H1 (cell line): ENCODE data around the gene CUBN. TPM values are rescaled to one million over a fixed set of nuclear protein-coding genes. Genes with fewer than 3 reads are reported as not detected.

ENCODE experiments used
- CTCF ChIA-PET: fragments of 300-600 bp; sonication (Branson Sonifier 250); formaldehyde crosslinking; loops from one replicate; lab custom pipeline; 2021; ENCODE audit not compliant: partially characterized antibody; lab: Charles Lee
- POLR2A ChIA-PET: fragments of 300-600 bp; sonication (Branson Sonifier 250); formaldehyde crosslinking; loops from one replicate; lab custom pipeline; 2021; ENCODE audit warnings: inconsistent platforms; ENCODE audit not compliant: partially characterized antibody; lab: Charles Lee
- DNase-seq, 2 experiments: peaks; one replicate each; pipeline versions ENCODE4 v3.0.0 to v3.0.0-alpha.2; 2010 to 2022; ENCODE audit warnings: low spot score in 2 of 2, low read depth in 1 of 2, mixed read lengths in 1 of 2
- FAIRE-seq: peaks from 2 replicates; lab custom pipeline; 2011; peaks lifted over from hg19 to GRCh38; lab: Jason Lieb, UNC
- H2AFZ ChIP-seq: 2 replicates; pipeline ENCODE4 v1.8.1; 2012; ENCODE audit warnings: low read length, inconsistent platforms
- H2AK5ac ChIP-seq: 2 replicates; pipeline ENCODE4 v1.6.1; 2013; ENCODE audit warnings: low read depth, low read length
- H2BK120ac ChIP-seq: replicated peaks from 2 replicates; pipeline ENCODE3; 2013; ENCODE audit warnings: low read depth, low read length, inconsistent platforms
- H2BK12ac ChIP-seq: 2 replicates; pipeline ENCODE4 v1.6.1; 2013; ENCODE audit warnings: low read depth, low read length
- H2BK15ac ChIP-seq: 2 replicates; pipeline ENCODE4 v1.6.1; 2013; ENCODE audit warnings: low read length
- H2BK20ac ChIP-seq: 2 replicates; pipeline ENCODE4 v1.6.1; 2013; ENCODE audit warnings: low read length
- H2BK5ac ChIP-seq: 2 replicates; pipeline ENCODE4 v1.6.1; 2013; ENCODE audit warnings: low read depth, low read length
- H3K14ac ChIP-seq: 2 replicates; pipeline ENCODE4 v1.6.1; 2013; ENCODE audit warnings: inconsistent platforms; ENCODE audit not compliant: insufficient read length
- H3K18ac ChIP-seq: 2 replicates; pipeline ENCODE4 v1.6.1; 2013; ENCODE audit warnings: low read length; ENCODE audit errors: extremely low read depth
- H3K23ac ChIP-seq: 2 replicates; pipeline ENCODE4 v1.6.1; 2013; ENCODE audit warnings: inconsistent platforms; ENCODE audit not compliant: insufficient read length
- H3K23me2 ChIP-seq: 2 replicates; pipeline ENCODE4 v1.6.1; 2013; ENCODE audit warnings: low read depth, low read length
- H3K27ac ChIP-seq: 2 replicates; pipeline ENCODE4 v1.6.1; 2011; ENCODE audit warnings: low read depth, low read length, inconsistent platforms
- H3K27me3 ChIP-seq, 4 experiments: replicated peaks in 1 of 4; 1 replicate in 1 of 4; 2 replicates in 3 of 4; pipeline versions ENCODE4 v1.6.1 to v1.8.1; 2011 to 2013; ENCODE audit warnings: low read length in 3 of 4, mild to moderate bottlenecking in 3 of 4, inconsistent platforms in 2 of 4, mixed read lengths in 2 of 4, moderate library complexity in 1 of 4; ENCODE audit not compliant: control insufficient read depth in 3 of 4, insufficient read depth in 3 of 4; ENCODE audit errors: extremely low read depth in 1 of 4
- H3K36me3 ChIP-seq, 4 experiments: 2 replicates each; pipeline versions ENCODE4 v1.6.1 to v1.8.1; 2011 to 2013; ENCODE audit warnings: mild to moderate bottlenecking in 4 of 4, low read length in 3 of 4, moderate library complexity in 2 of 4, control low read depth in 1 of 4, inconsistent platforms in 1 of 4; ENCODE audit not compliant: insufficient read depth in 4 of 4, control insufficient read depth in 2 of 4
- H3K4ac ChIP-seq: replicated peaks from 2 replicates; pipeline ENCODE3; 2013; ENCODE audit warnings: low read length, low read depth, mixed read lengths, inconsistent platforms; ENCODE audit not compliant: insufficient read length
- H3K4me1 ChIP-seq, 4 experiments: replicated peaks in 1 of 4; 1 replicate in 1 of 4; 2 replicates in 3 of 4; pipeline versions ENCODE4 v1.6.1 to v1.8.1; 2011 to 2013; ENCODE audit warnings: low read length in 3 of 4, inconsistent platforms in 2 of 4, mixed read lengths in 1 of 4; ENCODE audit not compliant: insufficient read depth in 4 of 4, control insufficient read depth in 3 of 4
- H3K4me2 ChIP-seq, 2 experiments: 2 replicates each; pipeline versions ENCODE4 v1.6.1 to v1.8.1; 2011 to 2013; ENCODE audit warnings: low read depth in 2 of 2, low read length in 2 of 2, control low read depth in 1 of 2, inconsistent platforms in 1 of 2, mild to moderate bottlenecking in 1 of 2; ENCODE audit not compliant: insufficient read depth in 1 of 2
- H3K4me3 ChIP-seq, 4 experiments: fragments of 200-600, 300-600 bp in 1 of 4; sonication (generic), shearing (Covaris generic), sonication (Bioruptor Twin) in 1 of 4; 2 replicates each; pipeline versions ENCODE4 v1.5.1 to v1.8.1; 2011 to 2016; ENCODE audit warnings: low read length in 4 of 4, low read depth in 3 of 4, control low read depth in 2 of 4, inconsistent platforms in 2 of 4, mild to moderate bottlenecking in 2 of 4, mixed read lengths in 1 of 4, moderate library complexity in 1 of 4; ENCODE audit not compliant: insufficient read depth in 2 of 4; ENCODE audit errors: extremely low read depth in 1 of 4
- H3K56ac ChIP-seq: replicated peaks from 2 replicates; pipeline ENCODE3; 2013; ENCODE audit warnings: low read depth, mild to moderate bottlenecking, mixed read lengths, low read length, inconsistent platforms; ENCODE audit not compliant: insufficient read length
- H3K79me1 ChIP-seq: 2 replicates; pipeline ENCODE4 v1.6.1; 2013; ENCODE audit warnings: low read depth, low read length, control low read depth
- H3K79me2 ChIP-seq, 2 experiments: 2 replicates each; pipeline versions ENCODE4 v1.6.1 to v1.8.1; 2012 to 2013; ENCODE audit warnings: low read length in 2 of 2, mild to moderate bottlenecking in 2 of 2, inconsistent platforms in 1 of 2; ENCODE audit not compliant: insufficient read depth in 2 of 2, control insufficient read depth in 1 of 2
- H3K9ac ChIP-seq, 4 experiments: replicated peaks in 1 of 4; 1 replicate in 1 of 4; 2 replicates in 3 of 4; pipeline versions ENCODE4 v1.6.1 to v1.8.1; 2011 to 2013; ENCODE audit warnings: low read depth in 3 of 4, low read length in 3 of 4, control low read depth in 2 of 4, mild to moderate bottlenecking in 2 of 4, moderate library complexity in 2 of 4, inconsistent platforms in 1 of 4; ENCODE audit errors: extremely low read depth in 1 of 4
- H3K9me3 ChIP-seq, 2 experiments: 2 replicates each; pipeline versions ENCODE4 v1.6.1 to v1.8.1; 2012 to 2013; ENCODE audit warnings: mild to moderate bottlenecking in 2 of 2, moderate library complexity in 2 of 2, control low read depth in 1 of 2, inconsistent platforms in 1 of 2, low read depth in 1 of 2, low read length in 1 of 2, mixed read lengths in 1 of 2; ENCODE audit not compliant: insufficient read depth in 2 of 2
- H4K20me1 ChIP-seq, 2 experiments: replicated peaks in 1 of 2; 2 replicates each; pipeline versions ENCODE3 to v1.8.1; 2011 to 2013; ENCODE audit warnings: inconsistent platforms in 2 of 2, low read length in 2 of 2, mild to moderate bottlenecking in 1 of 2; ENCODE audit not compliant: insufficient read depth in 2 of 2, control insufficient read depth in 1 of 2
- H4K5ac ChIP-seq: 2 replicates; pipeline ENCODE4 v1.6.1; 2013; ENCODE audit warnings: low read length, low read depth, mixed read lengths, inconsistent platforms; ENCODE audit not compliant: insufficient read length
- H4K8ac ChIP-seq: 2 replicates; pipeline ENCODE4 v1.8.0; 2013; ENCODE audit warnings: mild to moderate bottlenecking, moderate library complexity, low read length, inconsistent platforms; ENCODE audit not compliant: insufficient read depth; ENCODE audit errors: extremely low read depth
- H4K91ac ChIP-seq: replicated peaks from 2 replicates; pipeline ENCODE3; 2013; ENCODE audit warnings: low read length, mixed read lengths, inconsistent platforms; ENCODE audit not compliant: insufficient read length
- MAFK ChIP-seq: IDR thresholded peaks from 2 replicates; pipeline ENCODE4 v1.6.1; 2012; ENCODE audit warnings: low read depth, mild to moderate bottlenecking, improper control_type of control experiment, low read length
- RFX5 ChIP-seq: IDR thresholded peaks from 2 replicates; pipeline ENCODE4 v1.6.1; 2011; ENCODE audit warnings: low read depth, low read length, improper control_type of control experiment, borderline replicate concordance
- SRF ChIP-seq: IDR thresholded peaks from 2 replicates; pipeline ENCODE4 v1.6.1; 2011; ENCODE audit warnings: mild to moderate bottlenecking, low read depth, low read length, moderate library complexity
- SUZ12 ChIP-seq: fragments of 200-600 bp; sonication (generic); IDR thresholded peaks from 2 replicates; pipeline ENCODE4 v1.6.1; 2012; ENCODE audit warnings: mild to moderate bottlenecking, inconsistent platforms, low read length, moderate library complexity, mixed read lengths
- WGBS, 2 experiments: shearing (Covaris generic) in 1 of 2; methylation state at CpG; one replicate each; pipeline versions ENCODE4 v1.1.6 to v1.1.7; 2013 to 2015; ENCODE audit warnings: low lambda C conversion rate in 2 of 2, mixed read lengths in 2 of 2, inconsistent platforms in 1 of 2, low coverage in 1 of 2, missing lambda C conversion rate in 1 of 2; ENCODE audit not compliant: insufficient replicate concordance in 2 of 2, insufficient coverage in 1 of 2, insufficient read length in 1 of 2; ENCODE audit errors: extremely low coverage in 1 of 2, missing lambda C conversion rate in 1 of 2; 5-methylcytosine and 5-hydroxymethylcytosine counted together
- polyA plus RNA-seq, 7 experiments: library from polyadenylated mRNA; depleted of rRNA in 3 of 7; stranded (reverse) in 5 of 7; unstranded in 2 of 7; fragments of >200 nt in 5 of 7; fragments of 200-250 nt in 2 of 7; gene quantifications; 1 replicate in 5 of 7; 2 replicates in 1 of 7; 4 replicates in 1 of 7; pipeline versions ENCODE4 v1.2.1 to v1.2.3, GENCODE V29; 2011 to 2013; ENCODE audit warnings: missing spikeins in 2 of 7, mixed read lengths in 2 of 7
- total RNA-seq: library from RNA; stranded (reverse); fragmentation: NEBNext Ultra II Directional; extraction: Animal tissue kit (Norgen Biotek cat#: 25700); gene quantifications from 2 replicates; pipeline ENCODE4 v1.2.1, GENCODE V29; 2021

The CUBN gene
- total and polyA plus RNA-seq, 2 of the 8 experiments (the other 6 are each of a cell fraction or from before 2014, with no cell fraction given) = 0.04 to 0.08 TPM

DNA sequence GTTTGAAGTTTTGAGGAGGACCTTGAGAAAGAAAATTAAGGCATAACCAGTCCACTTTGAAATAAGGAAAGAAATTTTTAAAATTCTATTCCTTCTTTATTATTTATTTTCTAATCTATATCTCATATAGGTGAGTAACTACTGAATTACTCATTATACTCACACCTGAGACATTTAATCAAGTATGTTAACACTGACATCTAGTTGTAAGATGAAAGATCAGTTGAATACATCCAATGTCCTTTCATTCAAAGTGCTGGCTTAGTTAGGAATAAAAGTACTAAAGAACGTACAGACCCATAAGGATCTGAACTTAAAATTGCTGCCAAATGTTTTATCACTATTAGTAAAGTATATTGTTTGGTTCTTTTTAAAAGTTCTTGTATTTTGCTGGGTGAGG, 48.4 kb upstream of the CUBN start:
- Histone ChIP-seq H3K18ac (no peak overlapping the region), H2BK12ac (no peak overlapping the region), H4K91ac (no peak overlapping the region), H3K4me3 (no peak overlapping the region), H3K9me3 (no peaks in the 10 kb centered on the region), H3K4me1 (peaks cover 0 to 6% (median 0%) of the 10 kb centered on the region in 4 experiments; a peak in 3 of 7 replicates), H3K79me2 (peaks cover 0 to 3% of the 10 kb centered on the region in 2 experiments; a peak in 1 of 4 replicates), H3K27me3 (no peaks in the 10 kb centered on the region), H2BK20ac (no peak overlapping the region), H4K8ac (no peak overlapping the region), H3K23me2 (no peaks in the 10 kb centered on the region; the same call in 1 of the 2 replicates), H2BK15ac (no peak overlapping the region), H3K9ac (no peak overlapping the region), H4K5ac (no peak overlapping the region), H3K79me1 (no peaks in the 10 kb centered on the region; the same call in 1 of the 2 replicates), H4K20me1 (no peaks in the 10 kb centered on the region), H3K4me2 (no peak overlapping the region), H3K27ac (no peak overlapping the region), H3K36me3 (peaks cover 0 to 5% (median 0%) of the 10 kb centered on the region in 4 experiments; a peak in 1 of 8 replicates), H2BK5ac (no peak overlapping the region), H3K14ac (no peak overlapping the region), H3K56ac (no peak overlapping the region), H3K23ac (no peak overlapping the region), H2AFZ (no peak overlapping the region), H2BK120ac (no peak overlapping the region), H2AK5ac (no peak overlapping the region), H3K4ac (no peak overlapping the region)
- FAIRE-seq (no peak), DNase-seq (no peak)
- WGBS, 2 experiments = 95% methylated on average over 1 of the region's 1 CpG; no CpG with 5 or more reads in 1 of the 2 experiments
- ChIA-PET CTCF (no interaction called here), POLR2A (no interaction called here)
- no peak for TF ChIP-seq SUZ12
- no peak for TF ChIP-seq SRF
- TF ChIP-seq RFX5 = no peak
- no peak for TF ChIP-seq MAFK
